Neural progenitor cell (in vitro differentiated cells): ENCODE measurements around the gene ANKFY1. TPM values are rescaled to one million over a fixed set of nuclear protein-coding genes. Genes with fewer than 3 reads are reported as not detected.

Source experiments
- DNase-seq: peaks from one replicate; pipeline ENCODE4 v3.0.0-alpha.2; 2016; ENCODE audit warnings: low spot score
- H2AFZ ChIP-seq: fragments of 200-600 bp; sonication (generic); replicated peaks from 2 replicates; pipeline ENCODE4 v1.6.1; 2016; ENCODE audit warnings: antibody characterized with exemption
- H3F3A ChIP-seq: fragments of 200-600 bp; sonication (generic); 2 replicates; pipeline ENCODE4 v1.6.1; 2016; ENCODE audit warnings: antibody characterized with exemption, low read depth
- H3K27ac ChIP-seq: fragments of 200-600 bp; sonication (generic); 2 replicates; pipeline ENCODE4 v1.5.1; 2016; ENCODE audit warnings: mild to moderate bottlenecking
- H3K27me3 ChIP-seq: fragments of 200-600 bp; sonication (generic); 2 replicates; pipeline ENCODE4 v1.6.1; 2016; ENCODE audit warnings: mild to moderate bottlenecking, moderate library complexity
- H3K36me3 ChIP-seq: fragments of 200-600 bp; sonication (generic); 2 replicates; pipeline ENCODE4 v1.5.1; 2016
- H3K4me1 ChIP-seq: fragments of 200-600 bp; sonication (generic); 2 replicates; pipeline ENCODE4 v1.6.1; 2016; ENCODE audit warnings: mixed run types
- H3K4me2 ChIP-seq: fragments of 200-600 bp; sonication (generic); 2 replicates; pipeline ENCODE4 v1.6.1; 2016
- H3K4me3 ChIP-seq: fragments of 200-600 bp; sonication (generic); 2 replicates; pipeline ENCODE4 v1.5.1; 2016
- H3K79me2 ChIP-seq: fragments of 200-600 bp; sonication (generic); 2 replicates; pipeline ENCODE4 v1.6.1; 2016; ENCODE audit warnings: low read depth
- H3K9ac ChIP-seq: fragments of 200-600 bp; sonication (generic); 2 replicates; pipeline ENCODE4 v1.6.1; 2016
- H3K9me3 ChIP-seq: fragments of 200-600 bp; sonication (generic); 2 replicates; pipeline ENCODE4 v1.5.1; 2016; ENCODE audit warnings: low read depth
- H4K20me1 ChIP-seq: fragments of 200-600 bp; sonication (generic); 2 replicates; pipeline ENCODE4 v1.6.1; 2016; ENCODE audit warnings: low read depth
- H3K27ac Mint-ChIP-seq: 3 replicates; pipeline ENCODE4 v1.8.0; 2021; ENCODE audit warnings: mixed read lengths
- H3K27me3 Mint-ChIP-seq: 2 replicates; pipeline ENCODE4 v1.8.0; 2022; ENCODE audit warnings: low read depth, mild to moderate bottlenecking, inconsistent platforms, moderate library complexity, mixed read lengths; ENCODE audit not compliant: insufficient read depth
- H3K36me3 Mint-ChIP-seq: 3 replicates; pipeline ENCODE4 v1.8.0; 2021; ENCODE audit warnings: mixed read lengths
- H3K4me1 Mint-ChIP-seq: 3 replicates; pipeline ENCODE4 v1.8.0; 2021; ENCODE audit warnings: mixed read lengths
- H3K4me3 Mint-ChIP-seq: 3 replicates; pipeline ENCODE4 v1.8.0; 2021; ENCODE audit warnings: mild to moderate bottlenecking, moderate library complexity, mixed read lengths
- H3K9me3 Mint-ChIP-seq: 3 replicates; pipeline ENCODE4 v1.8.0; 2020; ENCODE audit warnings: mixed read lengths
- CTCF ChIP-seq: fragments of 200-600 bp; sonication (generic); IDR thresholded peaks from 2 replicates; pipeline ENCODE4 v1.5.1; 2017; ENCODE audit warnings: antibody characterized with exemption, mild to moderate bottlenecking
- EZH2 ChIP-seq: fragments of 200-600 bp; sonication (generic); IDR thresholded peaks from 2 replicates; pipeline ENCODE4 v1.6.1; 2017; ENCODE audit warnings: antibody characterized with exemption, mild to moderate bottlenecking, moderate library complexity
- EZH2phosphoT487 ChIP-seq: fragments of 200-600 bp; sonication (generic); IDR thresholded peaks from 2 replicates; pipeline ENCODE4 v1.6.1; 2017; ENCODE audit warnings: antibody characterized with exemption
- total RNA-seq: library from RNA; depleted of rRNA; stranded (reverse); fragments of >200 nt; gene quantifications from 2 replicates; pipeline ENCODE4 v1.2.3, GENCODE V29; 2015; ENCODE audit warnings: low replicate concordance

The ANKFY1 gene
- total RNA-seq, 1 donor from 2014 or later = 39.8 TPM

DNA sequence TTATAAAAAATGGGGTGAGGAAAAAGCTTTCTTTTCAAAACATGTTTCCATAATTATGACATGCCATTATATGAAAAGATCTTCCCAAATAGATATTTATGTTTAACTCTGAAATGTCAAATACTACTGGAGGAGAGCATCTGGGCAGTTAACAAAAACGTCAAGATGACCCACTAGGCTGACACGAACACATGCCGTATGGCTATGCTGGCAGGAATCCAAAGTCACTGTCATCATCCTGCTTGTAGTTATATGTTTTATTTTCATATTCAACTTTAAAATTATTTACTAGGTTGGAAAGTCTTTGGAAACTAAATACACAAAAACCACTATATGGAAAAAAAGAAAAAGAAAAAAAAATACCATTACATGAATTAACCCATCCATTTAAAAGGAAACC, 27.3 kb downstream of the ANKFY1 start:
- H3K4me1 Mint-ChIP-seq = no peaks in the 10 kb centered on the region
- H3K4me1 ChIP-seq = no peaks in the 10 kb centered on the region
- TF ChIP-seq CTCF (no peak), EZH2 (no peak), EZH2phosphoT487 (no peak)
- no peaks in the 10 kb centered on the region for H4K20me1 ChIP-seq
- no peak for DNase-seq
- no peaks in the 10 kb centered on the region for H3K79me2 ChIP-seq
- no peaks in the 10 kb centered on the region for H3F3A ChIP-seq
- H3K36me3 ChIP-seq = no peaks in the 10 kb centered on the region
- no peaks in the 10 kb centered on the region for H3K9me3 ChIP-seq
- H3K9ac ChIP-seq = no peak overlapping the region
- no peak overlapping the region for H2AFZ ChIP-seq
- H3K4me3 ChIP-seq = no peak overlapping the region
- no peaks in the 10 kb centered on the region for H3K9me3 Mint-ChIP-seq
- H3K36me3 Mint-ChIP-seq = peaks cover 14% of the 10 kb centered on the region
- H3K4me2 ChIP-seq = no peak overlapping the region
- H3K27me3 ChIP-seq = no peaks in the 10 kb centered on the region
- H3K27ac Mint-ChIP-seq = no peak overlapping the region
- H3K27ac ChIP-seq = no peak overlapping the region
- no peaks in the 10 kb centered on the region for H3K27me3 Mint-ChIP-seq
- H3K4me3 Mint-ChIP-seq = no peak overlapping the region

DNA sequence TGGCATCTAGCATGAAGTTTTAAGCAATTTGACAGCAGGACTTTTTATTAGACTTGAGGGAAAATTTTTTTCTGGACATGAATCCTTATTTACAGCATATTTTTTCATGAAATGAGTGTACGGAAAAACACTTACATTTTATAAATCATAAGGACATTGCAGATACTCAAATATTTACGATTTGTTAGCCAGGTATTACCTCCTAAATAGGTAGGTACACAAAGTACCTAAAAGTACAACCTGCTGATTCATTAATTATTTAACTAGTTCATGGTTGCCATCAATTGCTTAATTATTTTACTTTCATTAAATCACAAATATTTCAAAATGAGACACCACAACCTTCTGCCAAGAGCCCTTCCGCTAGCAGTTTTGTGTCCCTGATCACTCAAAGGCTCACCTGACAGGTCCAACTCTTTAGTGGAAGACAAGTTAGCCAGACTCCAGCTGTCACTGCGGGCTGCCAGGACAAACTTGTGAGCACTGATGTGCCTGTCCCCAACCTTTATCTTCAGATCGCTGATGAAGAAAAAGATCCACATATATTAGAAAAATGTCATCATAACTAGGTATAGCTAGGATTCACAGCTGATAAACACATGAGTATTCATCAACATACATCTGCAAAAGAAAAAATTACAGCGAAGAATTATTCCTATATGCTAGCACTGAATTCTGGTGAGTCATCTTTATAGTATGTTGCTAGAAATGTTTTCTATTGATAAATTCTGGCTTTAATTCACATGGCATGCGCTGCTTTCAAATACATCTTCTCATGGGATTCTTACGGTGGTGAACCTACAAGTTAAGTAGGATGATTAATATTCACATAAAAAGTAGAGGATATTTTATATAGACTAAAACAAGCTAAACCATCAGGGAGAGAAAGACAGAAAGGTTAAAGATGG, 28.2 kb downstream of the ANKFY1 start:
- Mint-ChIP-seq H3K27ac (no peak overlapping the region), H3K36me3 (peaks cover 10% of the 10 kb centered on the region), H3K4me3 (no peak overlapping the region), H3K9me3 (no peaks in the 10 kb centered on the region), H3K27me3 (no peaks in the 10 kb centered on the region), H3K4me1 (no peaks in the 10 kb centered on the region)
- DNase-seq = no peak
- Histone ChIP-seq H4K20me1 (no peaks in the 10 kb centered on the region), H3F3A (no peaks in the 10 kb centered on the region), H3K79me2 (no peaks in the 10 kb centered on the region), H3K4me3 (no peak overlapping the region), H3K9ac (no peak overlapping the region), H2AFZ (no peak overlapping the region), H3K27me3 (no peaks in the 10 kb centered on the region), H3K27ac (no peak overlapping the region), H3K4me1 (no peaks in the 10 kb centered on the region), H3K9me3 (no peaks in the 10 kb centered on the region), H3K36me3 (no peaks in the 10 kb centered on the region), H3K4me2 (no peak overlapping the region)
- TF ChIP-seq CTCF = no peak
- no peak for TF ChIP-seq EZH2
- no peak for TF ChIP-seq EZH2phosphoT487

DNA sequence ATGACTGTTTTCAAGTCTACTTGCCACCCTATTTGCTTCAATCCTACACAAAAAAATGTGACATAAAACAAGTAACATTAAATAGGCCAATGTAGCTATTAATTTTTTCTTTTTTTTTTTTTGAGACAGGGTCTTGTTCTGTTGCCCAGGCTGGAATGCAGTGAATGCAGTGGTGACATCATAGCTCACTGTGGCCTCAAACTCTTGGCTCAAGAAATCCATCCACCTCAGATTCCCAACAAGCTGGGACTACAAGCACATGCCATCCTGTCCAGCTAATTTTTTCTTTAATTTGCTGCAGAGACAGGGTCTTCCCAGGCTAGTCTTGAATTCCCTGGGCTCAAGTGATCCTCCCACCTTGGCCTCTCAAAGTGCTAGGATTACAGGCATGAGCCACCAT, 29.4 kb downstream of the ANKFY1 start:
- no peaks in the 10 kb centered on the region for H3F3A ChIP-seq
- TF ChIP-seq EZH2phosphoT487 (no peak), EZH2 (no peak)
- no peaks in the 10 kb centered on the region for H3K4me1 ChIP-seq
- no peaks in the 10 kb centered on the region for H3K79me2 ChIP-seq
- no peak overlapping the region for H3K9ac ChIP-seq
- H3K27me3 Mint-ChIP-seq = no peaks in the 10 kb centered on the region
- no peaks in the 10 kb centered on the region for H3K36me3 ChIP-seq
- no peaks in the 10 kb centered on the region for H4K20me1 ChIP-seq
- no peak overlapping the region for H2AFZ ChIP-seq
- no peak overlapping the region for H3K27ac ChIP-seq
- peaks cover 9% of the 10 kb centered on the region for H3K36me3 Mint-ChIP-seq
- no peak overlapping the region for H3K4me3 ChIP-seq
- no peak overlapping the region for H3K4me3 Mint-ChIP-seq
- H3K4me1 Mint-ChIP-seq = no peaks in the 10 kb centered on the region
- no peak overlapping the region for H3K27ac Mint-ChIP-seq
- no peaks in the 10 kb centered on the region for H3K9me3 ChIP-seq
- H3K9me3 Mint-ChIP-seq = no peaks in the 10 kb centered on the region
- H3K27me3 ChIP-seq = no peaks in the 10 kb centered on the region
- H3K4me2 ChIP-seq = no peak overlapping the region
- DNase-seq = no peak

- Histone ChIP-seq H4K20me1 (no peaks in the 10 kb centered on the region), H3K79me2 (no peaks in the 10 kb centered on the region), H3K9ac (no peak overlapping the region), H3K4me1 (no peaks in the 10 kb centered on the region), H2AFZ (no peak overlapping the region), H3F3A (no peaks in the 10 kb centered on the region), H3K27me3 (no peaks in the 10 kb centered on the region), H3K27ac (no peak overlapping the region), H3K4me2 (no peak overlapping the region), H3K9me3 (no peaks in the 10 kb centered on the region), H3K36me3 (no peaks in the 10 kb centered on the region), H3K4me3 (no peak overlapping the region)
- Mint-ChIP-seq H3K4me1 (no peaks in the 10 kb centered on the region), H3K27me3 (no peaks in the 10 kb centered on the region), H3K36me3 (peaks cover 5% of the 10 kb centered on the region), H3K27ac (no peak overlapping the region), H3K9me3 (no peaks in the 10 kb centered on the region), H3K4me3 (no peak overlapping the region)
- no peak for TF ChIP-seq CTCF
- TF ChIP-seq EZH2phosphoT487 = no peak
- TF ChIP-seq EZH2 = no peak
- DNase-seq = no peak
Observed at GRCh38 chr17:4233668-4234258, 30.0 kb downstream of the ANKFY1 start.
